HepG2 (cell line): ENCODE measurements around the gene TMEM80. TPM values are rescaled to one million over a fixed set of nuclear protein-coding genes. Genes with fewer than 3 reads are reported as not detected.

Source experiments
- ARID5B ChIP-seq: IDR thresholded peaks from 2 replicates; pipeline ENCODE4 v1.4.0; 2020; ENCODE audit warnings: mild to moderate bottlenecking, missing genetic modification reagents
- FOXP1 ChIP-seq, 2 experiments: fragments of 450-650 bp in 1 of 2; IDR thresholded peaks; 2 replicates each; pipeline ENCODE4 v1.6.1; 2017 to 2018; ENCODE audit warnings: antibody characterized with exemption in 1 of 2
- GABPB1 ChIP-seq: IDR thresholded peaks from 2 replicates; pipeline ENCODE4 v1.6.1; 2016; ENCODE audit warnings: mild to moderate bottlenecking, missing genetic modification reagents, moderate library complexity, missing compliant biosample characterization
- ISL2 ChIP-seq: sonication (generic); formaldehyde crosslinking; IDR thresholded peaks from 2 replicates; pipeline ENCODE4 v1.5.0; 2020; ENCODE audit warnings: missing genetic modification reagents
- LCORL ChIP-seq, 2 experiments: fragments of 450-650 bp in 1 of 2; sonication (generic) in 1 of 2; formaldehyde crosslinking in 1 of 2; IDR thresholded peaks; 2 replicates each; pipeline versions ENCODE4 v1.5.0 to v1.6.1; 2017 to 2020; ENCODE audit warnings: antibody characterized with exemption in 1 of 2, missing genetic modification reagents in 1 of 2
- MNT ChIP-seq: fragments of 450-650 bp; IDR thresholded peaks from 2 replicates; pipeline ENCODE4 v1.6.1; 2016
- MZF1 ChIP-seq: sonication (generic); formaldehyde crosslinking; IDR thresholded peaks from 2 replicates; pipeline ENCODE4 v1.8.1; 2023; ENCODE audit warnings: mild to moderate bottlenecking, missing genetic modification reagents, borderline replicate concordance
- POGK ChIP-seq: sonication (generic); formaldehyde crosslinking; conservative IDR thresholded peaks from 2 replicates; pipeline ENCODE4 v1.8.0; 2022; ENCODE audit warnings: mild to moderate bottlenecking, moderate library complexity, missing genetic modification reagents
- TIGD3 ChIP-seq: sonication (generic); formaldehyde crosslinking; IDR thresholded peaks from 2 replicates; pipeline ENCODE4 v1.5.1; 2020; ENCODE audit warnings: mild to moderate bottlenecking, missing genetic modification reagents, borderline replicate concordance
- ZFX ChIP-seq: sonication (generic); formaldehyde crosslinking; IDR thresholded peaks from 2 replicates; pipeline ENCODE4 v1.4.0; 2020; ENCODE audit warnings: mild to moderate bottlenecking, low read depth, missing genetic modification reagents, moderate library complexity
- ZNF276 ChIP-seq: sonication (generic); formaldehyde crosslinking; IDR thresholded peaks from 2 replicates; pipeline ENCODE4 v1.4.0; 2020; ENCODE audit warnings: mild to moderate bottlenecking, low read depth, missing genetic modification reagents
- ZNF280B ChIP-seq: sonication (generic); formaldehyde crosslinking; IDR thresholded peaks from 2 replicates; pipeline ENCODE4 v1.5.0; 2020; ENCODE audit warnings: missing genetic modification reagents, mild to moderate bottlenecking, borderline replicate concordance
- ZNF331 ChIP-seq: sonication (generic); formaldehyde crosslinking; IDR thresholded peaks from 2 replicates; pipeline ENCODE4 v1.4.0; 2020; ENCODE audit warnings: missing genetic modification reagents
- polyA plus RNA-seq, 8 experiments: library from polyadenylated mRNA; depleted of rRNA in 3 of 8; stranded (reverse) in 7 of 8; unstranded in 1 of 8; fragments of >200 nt; fragmentation: Illumina TruSeq in 4 of 8; extraction: Trizol in 4 of 8; gene quantifications; 2 replicates each; pipeline versions ENCODE4 v1.2.1 to v1.2.3, GENCODE V29; 2011 to 2016; ENCODE audit warnings: low read depth in 4 of 8, missing spikeins in 1 of 8, mixed read lengths in 1 of 8; ENCODE audit not compliant: insufficient read depth in 1 of 8
- total RNA-seq, 5 experiments: library from RNA; depleted of rRNA; stranded (reverse); fragments of >200 nt; fragmentation: Illumina TruSeq; extraction: Trizol; gene quantifications; 2 replicates each; pipeline ENCODE4 v1.2.3, GENCODE V29; 2016; ENCODE audit warnings: low read depth in 1 of 5

The TMEM80 gene
- total and polyA plus RNA-seq, 2 of the 13 experiments (the other 11 are each of a cell fraction or from before 2014, with no cell fraction given): 5.6 to 17.1 TPM

GRCh38 chr11:705646-706438, 10.2 kb downstream of the TMEM80 start, which contains the start of gene EPS8L2 (continued):
- TF ChIP-seq ZFX (CRISPR knock-in tag) (peak; percentile 37; the same call in 1 of the 2 replicates), LCORL (IDR thresholded peaks at IDR 0.05) (no peak), LCORL (CRISPR knock-in tag; IDR thresholded peaks at IDR 0.05) (peak; percentile 74), ISL2 (CRISPR knock-in tag) (no peak), MZF1 (no peak), TIGD3 (CRISPR knock-in tag) (no peak), GABPB1 (CRISPR knock-in tag) (no peak; the same call in 1 of the 2 replicates), MNT (no peak), ARID5B (CRISPR knock-in tag) (no peak), ZNF276 (no peak), FOXP1 (IDR thresholded peaks at IDR 0.05) (no peak), FOXP1 (CRISPR knock-in tag; IDR thresholded peaks at IDR 0.05) (no peak), ZNF280B (CRISPR knock-in tag) (no peak), ZNF331 (no peak), POGK (CRISPR knock-in tag) (0 out of 2 replicates have a peak, but pooled peaks have one; percentile 18)
